A549 (cell line): ENCODE data around the gene BCO2. TPM values are rescaled to one million over a fixed set of nuclear protein-coding genes. Genes with fewer than 3 reads are reported as not detected.

Source experiments
- ATAC-seq, 2 experiments: fragments of 200-7000 bp in 1 of 2; fragments of >200 bp in 1 of 2; cut with Nextera tagmentation in 1 of 2; cut with Tn5 transposase in 1 of 2; 3 replicates each; pipeline versions ENCODE4 v1.8.0 to v1.9.1; 2018 to 2020; ENCODE audit warnings: mild to moderate bottlenecking in 1 of 2, moderate library complexity in 1 of 2
- CTCF ChIA-PET: fragments of 300-600 bp; sonication (Branson Sonifier 250); formaldehyde crosslinking; extraction: SDS; loops from one replicate; lab custom pipeline; 2021; ENCODE audit warnings: antibody characterized with exemption, inconsistent platforms; lab: Yijun Ruan, JAX
- POLR2A ChIA-PET: fragments of 350-600 bp; formaldehyde crosslinking; extraction: SDS; loops from one replicate; lab custom pipeline; 2021; ENCODE audit warnings: antibody characterized with exemption, inconsistent platforms; lab: Yijun Ruan, JAX
- DNase-seq, 2 experiments: peaks; one replicate each; pipeline versions ENCODE4 v3.0.0 to v3.0.0-alpha.2; 2011 to 2016; ENCODE audit warnings: low read depth in 1 of 2, low spot score in 1 of 2
- FAIRE-seq: peaks from 2 replicates; lab custom pipeline; 2011; peaks lifted over from hg19 to GRCh38; lab: Jason Lieb, UNC
- H3K27ac ChIP-seq, 2 experiments: fragments of >200 bp; sonication (Bioruptor Twin); formaldehyde crosslinking; 3 replicates each; pipeline ENCODE4 v1.5.1; 2016 to 2017
- H3K4me1 ChIP-seq: fragments of >200 bp; sonication (Bioruptor Twin); formaldehyde crosslinking; 3 replicates; pipeline ENCODE4 v1.6.1; 2016
- H3K4me2 ChIP-seq: fragments of >200 bp; sonication (Bioruptor Twin); formaldehyde crosslinking; 3 replicates; pipeline ENCODE4 v1.6.1; 2016
- H3K4me3 ChIP-seq: fragments of >200 bp; sonication (Bioruptor Twin); formaldehyde crosslinking; 3 replicates; pipeline ENCODE4 v1.5.1; 2016
- H3K9me3 ChIP-seq: fragments of >200 bp; sonication (Bioruptor Twin); formaldehyde crosslinking; 3 replicates; pipeline ENCODE4 v1.6.1; 2016
- BHLHE40 ChIP-seq: IDR thresholded peaks from 2 replicates; pipeline ENCODE4 v1.6.1; 2012; ENCODE audit warnings: low read depth, low read length, inconsistent platforms
- CBX2 ChIP-seq: fragments of 200-600 bp; sonication (generic); IDR thresholded peaks from 2 replicates; pipeline ENCODE4 v1.6.1; 2016; ENCODE audit warnings: low read depth, mild to moderate bottlenecking, borderline replicate concordance
- CEBPB ChIP-seq, 2 experiments: fragments of >200 bp in 1 of 2; sonication (Bioruptor Twin) in 1 of 2; formaldehyde crosslinking in 1 of 2; IDR thresholded peaks; 2 replicates each; pipeline ENCODE4 v1.6.1; 2012 to 2016
- CHD2 ChIP-seq: fragments of 150-350 bp; IDR thresholded peaks from 2 replicates; pipeline ENCODE4 v1.6.1; 2014; ENCODE audit warnings: low read length; ENCODE audit not compliant: partially characterized antibody
- EHF ChIP-seq: fragments of 250-450 bp; sonication (Bioruptor Pico); IDR thresholded peaks from 2 replicates; pipeline ENCODE4 v1.5.0; 2020; ENCODE audit warnings: mild to moderate bottlenecking
- EP300 ChIP-seq, 2 experiments: fragments of >200 bp; sonication (Bioruptor Twin); formaldehyde crosslinking; IDR thresholded peaks; 2 replicates in 1 of 2; 3 replicates in 1 of 2; pipeline ENCODE4 v1.6.1; 2016 to 2017
- FOSB ChIP-seq: fragments of 250-450 bp; sonication (Bioruptor Pico); IDR thresholded peaks from 2 replicates; pipeline ENCODE4 v1.5.0; 2020; ENCODE audit warnings: mild to moderate bottlenecking, moderate library complexity
- HDAC2 ChIP-seq: fragments of 200-600 bp; sonication (generic); IDR thresholded peaks from 2 replicates; pipeline ENCODE4 v1.6.1; 2016
- HOXB13 ChIP-seq: fragments of 250-450 bp; sonication (Bioruptor Pico); IDR thresholded peaks from 2 replicates; pipeline ENCODE4 v1.5.0; 2020; ENCODE audit warnings: low read depth, mild to moderate bottlenecking, moderate library complexity
- HOXB5 ChIP-seq: fragments of 250-450 bp; sonication (Bioruptor Pico); IDR thresholded peaks from 2 replicates; pipeline ENCODE4 v1.5.0; 2020; ENCODE audit warnings: mild to moderate bottlenecking, moderate library complexity
- JUN ChIP-seq, 2 experiments: fragments of >200 bp; sonication (Bioruptor Twin); formaldehyde crosslinking; IDR thresholded peaks; 2 replicates in 1 of 2; 3 replicates in 1 of 2; pipeline ENCODE4 v1.6.1; 2016 to 2017
- NFE2L2 ChIP-seq: fragments of 150-350 bp; conservative IDR thresholded peaks from 2 replicates; pipeline ENCODE4 v1.6.1; 2014; ENCODE audit warnings: low read length
- NPAS2 ChIP-seq: fragments of 250-450 bp; sonication (Bioruptor Pico); IDR thresholded peaks from 2 replicates; pipeline ENCODE4 v1.8.0; 2022; ENCODE audit warnings: mild to moderate bottlenecking, moderate library complexity, borderline replicate concordance
- NR3C1 ChIP-seq: fragments of >200 bp; sonication (Bioruptor Twin); formaldehyde crosslinking; IDR thresholded peaks from 3 replicates; pipeline ENCODE4 v1.6.1; 2017
- PHF8 ChIP-seq: fragments of 200-600 bp; sonication (generic); IDR thresholded peaks from 2 replicates; pipeline ENCODE4 v1.6.1; 2016; ENCODE audit warnings: low read depth, mild to moderate bottlenecking, antibody characterized with exemption, moderate library complexity, borderline replicate concordance
- RARB ChIP-seq: fragments of 250-450 bp; sonication (Bioruptor Pico); IDR thresholded peaks from 2 replicates; pipeline ENCODE4 v1.8.0; 2021; ENCODE audit warnings: mild to moderate bottlenecking, moderate library complexity
- SMC3 ChIP-seq: fragments of >200 bp; sonication (Bioruptor Twin); formaldehyde crosslinking; IDR thresholded peaks from 3 replicates; pipeline ENCODE4 v1.6.1; 2018; ENCODE audit warnings: inconsistent platforms
- TFCP2L1 ChIP-seq: fragments of 250-450 bp; sonication (Bioruptor Pico); IDR thresholded peaks from 2 replicates; pipeline ENCODE4 v1.5.0; 2021; ENCODE audit warnings: mild to moderate bottlenecking
- ZFP36 ChIP-seq: fragments of 450-650 bp; IDR thresholded peaks from 2 replicates; pipeline ENCODE4 v1.6.1; 2014; ENCODE audit warnings: borderline replicate concordance; ENCODE audit not compliant: partially characterized antibody
- ZNF302 ChIP-seq: fragments of 250-450 bp; sonication (Bioruptor Pico); IDR thresholded peaks from 2 replicates; pipeline ENCODE4 v1.9.0; 2021; ENCODE audit warnings: inconsistent platforms, mild to moderate bottlenecking, moderate library complexity
- WGBS: methylation state at CpG from one replicate; pipeline ENCODE4 v1.1.6; 2017; ENCODE audit errors: missing lambda C conversion rate; 5-methylcytosine and 5-hydroxymethylcytosine counted together
- polyA plus RNA-seq, 4 experiments: library from polyadenylated mRNA; depleted of rRNA in 3 of 4; stranded (reverse); fragments of >200 nt; fragmentation: RNase III in 1 of 4; extraction: RNeasy Plus Mini Kit Qiagen cat#74134 plus additional on column Dnase treatment in 1 of 4; gene quantifications; 2 replicates in 3 of 4; 3 replicates in 1 of 4; pipeline ENCODE4 v1.2.3, GENCODE V29; 2011 to 2017
- TF ChIP-seq, protein P1 (sequence below): fragments of >200 bp; sonication (Bioruptor Twin); formaldehyde crosslinking; IDR thresholded peaks from 3 replicates; pipeline ENCODE4 v1.5.1; 2016
- TF ChIP-seq, protein P2 (sequence below): IDR thresholded peaks from 2 replicates; pipeline ENCODE4 v1.6.1; 2012; ENCODE audit warnings: low read depth, borderline replicate concordance
- TF ChIP-seq, protein P3 (sequence below): fragments of >200 bp; sonication (Bioruptor Twin); formaldehyde crosslinking; IDR thresholded peaks from 3 replicates; pipeline ENCODE4 v1.6.1; 2016
- TF ChIP-seq, protein P4 (sequence below): fragments of 250-450 bp; sonication (Bioruptor Pico); IDR thresholded peaks from 2 replicates; pipeline ENCODE4 v1.5.0; 2021; ENCODE audit warnings: mild to moderate bottlenecking, moderate library complexity, borderline replicate concordance
- TF ChIP-seq, protein P5 (sequence below): IDR thresholded peaks from 2 replicates; pipeline ENCODE4 v1.6.1; 2012

The BCO2 gene
- polyA plus RNA-seq, 2 of the 4 experiments (the other 2 are of a cell fraction), result 1.3 to 1.9 TPM

DNA sequence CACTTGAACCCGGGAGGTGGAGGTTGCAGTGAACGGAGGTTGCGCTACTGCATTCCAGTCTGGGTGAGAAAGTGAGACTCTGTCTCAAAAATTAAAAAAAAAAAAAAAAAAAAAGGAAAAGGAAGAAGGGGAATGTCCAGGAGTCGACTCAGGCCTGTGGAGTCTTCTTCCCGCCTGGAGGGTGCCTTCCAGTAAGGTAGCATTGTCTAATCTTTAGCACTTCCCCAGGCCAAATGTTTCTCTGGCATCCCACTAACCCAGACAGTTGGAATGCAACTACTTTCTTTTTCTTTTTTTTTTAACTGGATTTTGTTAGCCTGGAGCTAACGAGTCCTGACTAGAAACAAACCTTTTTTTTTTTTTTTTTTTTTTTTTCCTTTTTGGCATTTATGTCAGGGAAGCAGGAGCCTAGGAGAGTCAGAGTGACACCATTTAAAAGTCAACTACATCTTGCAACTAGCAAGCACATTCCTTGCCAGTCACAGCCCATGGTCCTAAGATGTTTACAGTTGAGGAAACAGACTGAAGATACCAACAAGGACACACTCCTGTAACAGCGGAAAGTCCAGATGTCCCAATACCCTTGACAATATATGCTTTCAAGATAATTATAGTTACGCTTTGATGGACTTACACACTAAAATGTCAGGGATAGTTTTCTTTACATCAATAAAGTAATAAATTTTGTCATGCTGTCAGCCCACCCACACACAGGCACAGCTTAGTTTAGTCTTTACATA is 74.7 kb downstream of the BCO2 start:
- DNase-seq, result no peak
- no peak for FAIRE-seq
- Histone ChIP-seq H3K4me3 (no peak overlapping the region), H3K9me3 (no peaks in the 10 kb centered on the region), H3K4me1 (peaks cover 7% of the 10 kb centered on the region; the same call in 2 of the 3 replicates), H3K27ac (no peak overlapping the region)
- ChIA-PET CTCF (interaction anchor here (0.6 kb wide), 1 partner anchor 82 kb away, joined by 3 read pairs; no protein-coding TSS in a partner anchor), POLR2A (interaction anchor here (0.6 kb wide), 1 partner anchor 24 kb away, joined by 3 read pairs; no protein-coding TSS in a partner anchor)
- WGBS, result 82% methylated on average over 8 of the region's 8 CpGs
- ATAC-seq, result no peak
- TF ChIP-seq JUN (IDR thresholded peaks at IDR 0.05) (no peak), NPAS2 (no peak), NFE2L2 (no peak), FOSB (no peak), PHF8 (no peak), NR3C1 (no peak), HOXB13 (CRISPR knock-in tag) (no peak), HOXB5 (CRISPR knock-in tag) (no peak), SMC3 (no peak), CHD2 (no peak), RARB (CRISPR knock-in tag) (no peak), ZNF302 (CRISPR knock-in tag) (no peak), CEBPB (IDR thresholded peaks at IDR 0.05) (no peak), EHF (CRISPR knock-in tag) (no peak), BHLHE40 (no peak), TFCP2L1 (CRISPR knock-in tag) (no peak)
- TF ChIP-seq, protein P1, sequence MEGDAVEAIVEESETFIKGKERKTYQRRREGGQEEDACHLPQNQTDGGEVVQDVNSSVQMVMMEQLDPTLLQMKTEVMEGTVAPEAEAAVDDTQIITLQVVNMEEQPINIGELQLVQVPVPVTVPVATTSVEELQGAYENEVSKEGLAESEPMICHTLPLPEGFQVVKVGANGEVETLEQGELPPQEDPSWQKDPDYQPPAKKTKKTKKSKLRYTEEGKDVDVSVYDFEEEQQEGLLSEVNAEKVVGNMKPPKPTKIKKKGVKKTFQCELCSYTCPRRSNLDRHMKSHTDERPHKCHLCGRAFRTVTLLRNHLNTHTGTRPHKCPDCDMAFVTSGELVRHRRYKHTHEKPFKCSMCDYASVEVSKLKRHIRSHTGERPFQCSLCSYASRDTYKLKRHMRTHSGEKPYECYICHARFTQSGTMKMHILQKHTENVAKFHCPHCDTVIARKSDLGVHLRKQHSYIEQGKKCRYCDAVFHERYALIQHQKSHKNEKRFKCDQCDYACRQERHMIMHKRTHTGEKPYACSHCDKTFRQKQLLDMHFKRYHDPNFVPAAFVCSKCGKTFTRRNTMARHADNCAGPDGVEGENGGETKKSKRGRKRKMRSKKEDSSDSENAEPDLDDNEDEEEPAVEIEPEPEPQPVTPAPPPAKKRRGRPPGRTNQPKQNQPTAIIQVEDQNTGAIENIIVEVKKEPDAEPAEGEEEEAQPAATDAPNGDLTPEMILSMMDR, result no peak
- TF ChIP-seq, protein P2, sequence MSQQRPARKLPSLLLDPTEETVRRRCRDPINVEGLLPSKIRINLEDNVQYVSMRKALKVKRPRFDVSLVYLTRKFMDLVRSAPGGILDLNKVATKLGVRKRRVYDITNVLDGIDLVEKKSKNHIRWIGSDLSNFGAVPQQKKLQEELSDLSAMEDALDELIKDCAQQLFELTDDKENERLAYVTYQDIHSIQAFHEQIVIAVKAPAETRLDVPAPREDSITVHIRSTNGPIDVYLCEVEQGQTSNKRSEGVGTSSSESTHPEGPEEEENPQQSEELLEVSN, result no peak
- TF ChIP-seq, protein P3, sequence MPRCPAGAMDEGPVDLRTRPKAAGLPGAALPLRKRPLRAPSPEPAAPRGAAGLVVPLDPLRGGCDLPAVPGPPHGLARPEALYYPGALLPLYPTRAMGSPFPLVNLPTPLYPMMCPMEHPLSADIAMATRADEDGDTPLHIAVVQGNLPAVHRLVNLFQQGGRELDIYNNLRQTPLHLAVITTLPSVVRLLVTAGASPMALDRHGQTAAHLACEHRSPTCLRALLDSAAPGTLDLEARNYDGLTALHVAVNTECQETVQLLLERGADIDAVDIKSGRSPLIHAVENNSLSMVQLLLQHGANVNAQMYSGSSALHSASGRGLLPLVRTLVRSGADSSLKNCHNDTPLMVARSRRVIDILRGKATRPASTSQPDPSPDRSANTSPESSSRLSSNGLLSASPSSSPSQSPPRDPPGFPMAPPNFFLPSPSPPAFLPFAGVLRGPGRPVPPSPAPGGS, result no peak
- TF ChIP-seq, all 56 proteins: peak for 0
- H3K4me2 ChIP-seq, result no peak overlapping the region

DNA sequence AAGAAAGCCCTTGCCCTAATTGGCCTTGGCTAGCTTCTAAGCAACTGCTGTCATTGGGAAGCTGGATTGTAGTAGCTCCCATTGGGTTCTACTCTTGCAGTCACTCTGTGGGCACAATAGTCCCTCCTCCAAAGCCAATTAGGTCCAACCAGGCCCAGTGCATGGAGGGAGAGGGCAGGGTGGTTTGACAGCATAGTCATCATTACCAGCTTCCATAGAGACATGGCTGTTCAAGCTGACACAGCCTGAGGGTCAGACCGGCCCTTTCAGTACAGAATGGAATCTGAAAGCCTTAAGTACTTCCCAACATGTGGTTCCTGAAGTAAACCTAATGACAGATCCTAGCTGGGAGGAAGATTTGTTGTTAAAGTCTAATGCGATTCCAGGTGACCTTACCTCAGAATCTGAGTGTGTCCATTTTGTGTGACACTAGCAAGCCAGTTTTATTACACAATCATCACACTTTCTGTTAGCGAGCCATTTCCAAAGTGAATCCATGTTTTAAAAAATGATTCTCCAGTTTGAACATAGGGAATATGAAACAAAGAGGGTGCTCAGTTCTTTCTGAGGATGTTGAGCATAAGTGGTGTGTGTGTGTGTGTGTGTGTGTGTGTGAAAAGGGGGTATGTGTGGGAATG is 78.4 kb downstream of the BCO2 start:
- WGBS, result 93% methylated on average over 3 of the region's 3 CpGs
- FAIRE-seq (no peak), ATAC-seq (no peak), DNase-seq (no peak)
- Histone ChIP-seq H3K9me3 (no peaks in the 10 kb centered on the region), H3K27ac (no peak overlapping the region), H3K4me3 (no peak overlapping the region), H3K4me1 (no peaks in the 10 kb centered on the region), H3K4me2 (no peak overlapping the region)
- ChIA-PET CTCF (interaction anchor here (0.6 kb wide), 2 partner anchors 51 to 133 kb away, joined by 3 to 5 read pairs; no protein-coding TSS in a partner anchor), POLR2A (no interaction called here)
- TF ChIP-seq EP300 (IDR thresholded peaks at IDR 0.05) (no peak), HDAC2 (no peak), EHF (CRISPR knock-in tag) (no peak), CBX2 (no peak), ZFP36 (no peak)
- TF ChIP-seq, protein P4, sequence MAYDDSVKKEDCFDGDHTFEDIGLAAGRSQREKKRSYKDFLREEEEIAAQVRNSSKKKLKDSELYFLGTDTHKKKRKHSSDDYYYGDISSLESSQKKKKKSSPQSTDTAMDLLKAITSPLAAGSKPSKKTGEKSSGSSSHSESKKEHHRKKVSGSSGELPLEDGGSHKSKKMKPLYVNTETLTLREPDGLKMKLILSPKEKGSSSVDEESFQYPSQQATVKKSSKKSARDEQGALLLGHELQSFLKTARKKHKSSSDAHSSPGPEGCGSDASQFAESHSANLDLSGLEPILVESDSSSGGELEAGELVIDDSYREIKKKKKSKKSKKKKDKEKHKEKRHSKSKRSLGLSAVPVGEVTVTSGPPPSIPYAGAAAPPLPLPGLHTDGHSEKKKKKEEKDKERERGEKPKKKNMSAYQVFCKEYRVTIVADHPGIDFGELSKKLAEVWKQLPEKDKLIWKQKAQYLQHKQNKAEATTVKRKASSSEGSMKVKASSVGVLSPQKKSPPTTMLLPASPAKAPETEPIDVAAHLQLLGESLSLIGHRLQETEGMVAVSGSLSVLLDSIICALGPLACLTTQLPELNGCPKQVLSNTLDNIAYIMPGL (CRISPR knock-in tag), result no peak
- TF ChIP-seq, protein P5, sequence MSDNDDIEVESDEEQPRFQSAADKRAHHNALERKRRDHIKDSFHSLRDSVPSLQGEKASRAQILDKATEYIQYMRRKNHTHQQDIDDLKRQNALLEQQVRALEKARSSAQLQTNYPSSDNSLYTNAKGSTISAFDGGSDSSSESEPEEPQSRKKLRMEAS, result no peak
